Neural progenitor cell (in vitro differentiated cells): Measurements from ENCODE around the gene ZDHHC14.

ENCODE experiments used
- CTCF ChIP-seq: fragments of 200-600 bp; sonication (generic); IDR thresholded peaks from 2 replicates; pipeline ENCODE4 v1.5.1; 2017; ENCODE audit warnings: antibody characterized with exemption, mild to moderate bottlenecking
- EZH2 ChIP-seq: fragments of 200-600 bp; sonication (generic); IDR thresholded peaks from 2 replicates; pipeline ENCODE4 v1.6.1; 2017; ENCODE audit warnings: antibody characterized with exemption, mild to moderate bottlenecking, moderate library complexity
- EZH2phosphoT487 ChIP-seq: fragments of 200-600 bp; sonication (generic); IDR thresholded peaks from 2 replicates; pipeline ENCODE4 v1.6.1; 2017; ENCODE audit warnings: antibody characterized with exemption

DNA sequence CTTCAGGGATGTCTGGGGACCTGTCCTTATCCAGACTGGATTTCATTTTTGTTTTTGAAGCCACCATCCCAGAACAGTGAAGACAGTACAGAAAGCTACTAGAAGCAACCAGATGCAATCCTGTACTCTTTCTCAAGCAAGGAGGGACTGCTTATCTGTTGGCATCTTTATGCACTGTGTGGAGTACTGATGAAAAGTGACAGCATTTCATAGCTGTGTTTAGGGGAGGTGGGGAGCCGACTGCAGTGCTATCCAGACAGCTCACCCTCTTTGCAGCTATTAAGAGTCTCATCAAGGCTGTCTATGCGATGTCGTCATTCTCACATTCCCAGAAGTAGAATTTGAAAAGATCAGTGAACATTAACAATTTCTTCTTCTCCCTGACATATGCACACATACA is 5.5 kb downstream of the ZDHHC14 start:
- TF ChIP-seq CTCF (no peak), EZH2 (no peak), EZH2phosphoT487 (no peak)
